Stimulated activated CD4-positive, alpha-beta T cell treated with anti-CD3 and anti-CD28 coated beads, Interleukin-1b, Interleukin-23, amount 100 ng/mL, for 24 hours (primary cell): Measurements from ENCODE around the gene SKAP2.

Experiments used
- DNase-seq, 4 experiments: peaks; one replicate each; pipeline ENCODE4 v3.0.0-alpha.2; 2020; ENCODE audit warnings: low read depth in 4 of 4, low spot score in 1 of 4

SKAP2 gene

DNA sequence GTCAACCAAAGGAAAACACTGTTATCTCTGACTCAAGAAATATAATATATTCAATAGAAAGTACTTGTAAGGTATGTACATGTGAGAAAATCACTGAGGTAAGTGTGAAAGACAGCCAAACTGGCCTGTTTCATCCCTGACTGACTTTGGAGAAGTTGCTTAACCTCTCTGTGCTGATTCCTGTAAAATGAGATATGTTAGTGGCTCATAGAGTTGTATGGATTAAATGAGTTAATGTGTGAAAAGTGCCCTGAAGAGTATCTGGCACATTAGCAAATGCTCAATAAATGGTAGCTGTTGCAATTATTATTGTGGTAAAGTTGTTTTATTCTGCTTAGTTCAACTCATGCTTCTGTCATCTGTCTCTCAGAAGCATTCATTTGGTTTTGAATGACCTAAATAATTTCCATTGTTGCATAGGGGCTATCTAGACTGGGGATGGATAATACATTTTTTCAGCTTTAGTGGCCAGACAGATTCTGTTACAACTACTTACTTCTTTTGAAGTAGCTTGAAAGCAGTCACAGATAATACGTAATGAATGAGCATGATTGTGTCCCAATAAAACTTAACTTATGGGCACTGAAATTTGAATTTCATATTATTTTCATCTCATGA is 84.3 kb downstream of the SKAP2 start:
- DNase-seq = no peak

DNA sequence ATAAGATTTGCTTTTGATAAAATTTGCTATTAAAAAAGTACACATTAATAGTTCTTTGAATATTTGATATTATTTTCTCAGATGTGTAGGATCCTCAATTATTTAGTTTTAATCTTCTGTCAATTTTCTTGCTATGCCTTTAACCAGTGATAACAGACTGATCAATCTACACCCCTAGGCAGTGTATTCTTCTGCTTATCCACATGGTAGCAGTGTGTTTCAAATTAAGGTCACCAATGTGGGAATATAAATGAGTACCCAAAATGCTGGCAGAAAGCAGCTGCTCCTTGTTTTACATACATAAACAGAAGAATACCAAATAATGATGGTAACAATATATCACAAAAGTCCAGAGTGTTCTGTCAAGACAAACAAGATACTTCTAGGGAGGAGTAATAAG is 87.0 kb downstream of the SKAP2 start:
- no peak for DNase-seq

DNA sequence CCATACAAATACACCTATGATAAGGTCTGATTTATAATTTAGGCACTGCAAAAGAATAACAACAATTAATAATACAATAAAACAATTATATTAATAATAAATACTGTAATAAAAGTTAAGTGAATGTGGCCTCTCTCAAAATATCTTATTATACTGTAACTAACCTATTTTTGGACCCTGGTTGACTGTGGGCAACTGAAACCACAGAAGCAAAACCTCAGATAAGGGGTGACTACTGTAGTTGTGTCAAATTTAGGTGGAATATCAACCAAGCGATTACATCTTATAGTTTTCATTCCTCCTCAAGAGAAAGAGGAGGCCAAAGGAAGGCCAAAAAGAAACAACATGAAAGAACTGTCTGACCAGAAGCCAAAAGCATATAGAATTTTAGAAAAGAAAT is 103.9 kb downstream of the SKAP2 start:
- no peak for DNase-seq

DNA sequence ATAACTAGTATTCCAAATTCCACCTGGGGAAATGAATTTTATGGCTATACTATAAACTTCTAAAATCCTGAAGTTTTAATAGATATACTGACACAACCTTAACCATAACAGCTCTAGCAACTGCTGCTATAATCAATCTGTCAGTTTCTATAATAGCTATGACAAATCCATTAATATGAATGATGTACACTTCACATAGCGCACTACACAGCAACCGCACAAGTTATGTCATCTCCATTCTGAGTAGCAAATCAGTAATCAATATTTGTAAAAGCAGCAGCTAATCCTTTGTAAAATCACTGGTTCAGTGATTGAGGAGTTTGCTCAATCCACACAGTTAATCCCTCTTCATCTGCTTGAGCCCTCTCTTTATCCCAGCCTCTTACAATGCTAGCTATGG is 105.3 kb downstream of the SKAP2 start:
- DNase-seq = no peak

DNA sequence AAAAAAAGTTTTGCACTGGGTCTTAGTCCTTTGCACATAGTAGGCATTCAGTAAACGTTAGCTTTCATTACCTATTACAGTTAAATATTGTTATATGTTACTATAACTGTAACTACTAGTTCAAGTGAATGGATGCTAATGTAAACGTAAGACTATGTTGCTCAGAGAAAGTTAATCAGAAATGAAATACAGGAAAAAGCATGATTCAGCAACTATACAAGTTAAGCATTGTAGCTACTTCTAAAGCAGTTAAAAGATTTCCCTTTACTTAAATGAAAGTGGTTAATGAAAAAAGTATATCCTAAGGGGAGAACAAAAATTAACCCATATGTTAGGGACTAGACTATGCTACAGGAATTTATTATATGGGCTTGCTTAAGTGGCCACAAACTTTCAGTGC is 121.2 kb downstream of the SKAP2 start:
- no peak for DNase-seq

DNA sequence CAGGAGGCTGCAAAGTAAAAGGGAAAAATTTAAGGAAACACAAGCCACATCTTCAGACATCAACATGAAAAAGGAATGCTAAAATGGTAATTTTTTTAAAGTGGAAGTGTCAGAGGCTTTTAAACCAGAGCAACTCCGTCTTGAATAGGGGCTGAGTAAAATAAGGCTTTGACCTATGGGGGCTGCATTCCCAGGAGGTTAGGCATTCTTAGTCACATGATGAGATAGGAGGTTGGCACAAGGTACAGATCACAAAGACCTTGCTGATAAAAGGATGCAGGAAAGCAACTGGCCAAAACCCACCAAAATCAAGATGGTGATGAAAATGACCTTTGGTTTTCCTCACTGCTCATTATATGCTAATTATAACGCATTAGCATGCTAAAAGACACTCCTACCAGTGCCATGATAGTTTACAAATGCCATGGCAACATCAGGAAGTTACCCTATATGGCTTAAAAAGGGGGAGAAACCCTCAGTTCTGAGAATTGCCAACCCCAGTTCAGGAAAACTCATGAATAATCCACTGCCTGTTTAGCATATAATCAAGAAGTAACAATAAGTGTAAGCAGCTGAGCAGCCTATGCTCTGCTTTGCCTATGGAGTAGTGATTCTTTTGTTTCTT is 128.3 kb downstream of the SKAP2 start:
- no peak for DNase-seq

DNA sequence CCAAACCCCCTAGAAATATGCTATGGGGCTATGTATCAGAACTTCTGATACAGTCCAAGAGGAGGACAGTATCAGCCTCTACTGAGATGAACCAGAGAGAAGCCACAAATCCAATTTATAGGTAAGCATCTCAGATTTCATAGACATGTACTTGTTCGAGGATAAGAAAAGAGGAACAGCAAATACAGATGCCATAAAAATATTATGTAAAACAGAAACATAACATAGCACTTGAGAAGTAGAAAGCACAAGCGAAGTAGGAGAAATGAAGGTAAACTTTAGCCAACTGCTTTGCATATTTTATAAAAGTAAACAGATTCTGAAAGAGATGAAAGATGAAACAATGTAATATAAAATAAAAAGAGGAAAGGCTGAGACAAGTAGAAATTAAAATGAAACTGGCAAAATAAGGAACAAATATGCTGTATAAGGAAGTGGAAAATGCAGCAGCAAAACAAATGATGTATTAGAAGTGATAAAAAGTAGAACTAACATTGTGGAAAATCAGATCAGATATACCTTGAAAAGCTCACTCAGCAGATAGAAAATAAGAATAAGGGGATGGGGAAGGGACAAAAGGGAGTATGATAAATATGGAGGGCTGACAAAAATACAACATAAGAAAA is 135.1 kb downstream of the SKAP2 start:
- DNase-seq = no peak

DNA sequence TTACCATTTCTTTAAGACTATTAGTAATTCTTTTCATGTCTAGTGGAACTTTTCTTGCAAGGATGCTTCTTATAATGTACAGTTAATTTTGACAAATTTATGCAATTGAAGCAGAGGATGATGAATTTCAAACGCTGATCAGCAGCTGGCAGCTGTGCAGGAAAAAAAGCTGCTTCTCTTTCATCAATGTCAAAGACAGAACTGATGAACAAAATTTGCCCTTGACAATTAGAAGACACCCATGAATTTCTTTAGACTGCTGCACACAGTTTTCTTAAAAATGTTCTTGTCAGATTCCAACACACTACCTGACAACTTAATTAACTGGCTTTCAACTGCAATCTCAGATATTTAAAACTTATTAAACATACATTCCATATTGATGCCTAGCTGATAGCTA is 138.3 kb downstream of the SKAP2 start:
- no peak for DNase-seq

DNA sequence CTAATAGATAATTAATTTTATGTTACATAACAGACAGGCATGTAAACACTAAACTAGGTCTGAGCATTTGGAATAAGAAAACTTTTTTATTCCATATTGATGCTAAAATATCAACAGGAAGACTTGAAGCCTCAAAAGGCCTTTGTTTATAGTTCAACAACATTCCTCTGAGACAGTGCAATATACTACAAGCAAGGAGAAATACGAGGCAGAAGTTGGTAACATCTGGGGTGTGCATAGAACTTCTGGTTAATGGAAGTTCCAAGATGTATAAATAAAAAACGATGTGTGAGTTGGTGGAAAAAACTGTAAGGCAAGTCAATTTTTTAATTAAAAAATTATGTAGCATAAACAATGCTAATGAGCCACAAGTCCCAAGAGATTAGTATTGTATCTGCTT is 139.6 kb downstream of the SKAP2 start:
- DNase-seq = no peak

DNA sequence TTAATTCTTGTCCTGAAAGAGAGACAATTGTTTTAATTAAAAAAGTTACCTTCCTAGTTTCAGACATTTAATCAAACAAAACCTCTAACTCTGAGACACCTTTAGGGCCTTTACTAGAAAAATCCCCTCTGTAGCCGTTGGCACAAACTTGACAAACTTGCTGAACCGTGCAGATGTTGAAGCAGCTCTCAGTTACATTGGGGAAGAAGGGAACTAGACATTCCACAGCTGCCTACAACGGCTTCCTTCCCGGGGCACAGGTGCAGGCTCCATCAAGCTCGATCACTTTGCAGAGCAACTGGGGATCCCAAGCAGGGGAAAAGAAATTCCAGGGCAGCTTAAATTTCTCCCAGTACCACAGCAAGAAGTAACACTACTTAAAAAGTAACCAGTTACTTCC is 141.3 kb downstream of the SKAP2 start:
- no peak for DNase-seq

DNA sequence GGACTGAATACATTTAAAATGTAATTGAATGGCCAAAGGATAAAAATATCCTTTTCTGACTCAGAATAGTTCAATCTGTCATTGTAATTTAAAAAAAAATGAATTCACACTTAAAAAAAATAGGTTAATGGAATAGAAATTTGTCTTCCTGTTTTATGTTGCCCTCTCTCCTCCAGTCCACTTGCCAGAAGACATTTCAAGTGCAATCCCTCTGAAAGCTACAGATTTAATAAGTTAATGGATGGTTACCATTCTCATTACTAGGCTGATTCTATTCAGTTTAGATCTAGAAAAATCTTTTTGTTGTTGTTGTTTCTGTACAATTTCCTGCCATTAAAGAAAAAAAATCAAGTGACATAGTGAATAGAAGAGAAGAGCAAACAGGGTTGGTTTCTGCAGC is 142.9 kb downstream of the SKAP2 start:
- DNase-seq = no peak

DNA sequence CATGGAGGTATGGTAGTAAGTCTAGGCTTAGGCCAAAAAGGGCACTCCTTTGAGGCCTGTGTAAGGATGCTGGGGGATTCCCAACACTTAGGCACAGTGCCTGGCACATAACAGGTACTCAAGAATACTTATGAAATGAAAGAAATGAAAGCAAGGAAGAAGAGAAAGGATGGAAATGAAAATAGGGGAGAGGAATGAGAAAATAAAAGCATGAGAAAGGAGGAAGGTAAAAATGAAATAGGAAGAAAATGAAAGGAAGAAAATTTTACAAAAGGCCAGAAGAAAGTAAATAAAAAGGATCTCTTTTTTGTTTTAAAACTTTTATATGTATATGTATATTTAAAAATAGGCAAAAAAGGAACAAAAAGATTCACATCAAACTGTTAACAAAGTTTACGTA is 146.3 kb downstream of the SKAP2 start:
- DNase-seq = no peak

DNA sequence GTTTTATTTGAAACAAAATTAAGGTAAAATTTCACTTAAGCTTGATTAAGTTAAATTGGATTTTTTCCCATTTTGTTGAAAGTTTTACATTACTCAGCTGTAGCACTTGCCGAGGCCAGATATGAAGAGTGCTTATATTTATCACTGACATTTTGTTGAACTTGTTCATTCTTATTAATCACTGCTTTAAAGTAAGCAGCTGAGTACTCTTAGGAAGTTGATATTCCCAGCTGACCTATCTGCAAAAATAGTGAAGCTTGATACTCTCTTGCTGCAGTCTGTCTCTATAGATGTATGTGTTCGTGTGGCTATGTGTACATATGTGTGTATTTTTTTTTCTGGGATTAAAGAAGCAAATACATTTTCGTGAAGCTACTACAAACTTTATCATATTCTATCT is 150.0 kb downstream of the SKAP2 start:
- DNase-seq = no peak

DNA sequence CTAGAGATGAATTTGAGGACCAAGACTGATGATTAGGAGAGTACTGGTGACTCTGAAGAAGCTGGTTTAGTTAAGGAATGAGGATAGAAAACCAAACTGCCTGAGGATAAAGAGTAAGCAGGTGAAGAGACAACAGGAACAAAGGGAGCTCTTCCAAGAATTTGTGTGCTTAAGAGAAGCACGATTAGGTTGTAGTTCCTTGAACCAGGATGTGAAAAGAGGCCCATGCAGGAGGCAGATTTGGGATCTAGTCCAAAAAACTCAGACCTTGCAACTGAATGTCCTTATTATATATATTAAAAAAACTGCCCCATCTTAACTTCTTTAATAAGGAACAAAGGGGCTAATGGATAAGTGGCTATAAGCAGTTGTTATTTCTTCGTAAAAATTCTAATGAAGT is 150.4 kb downstream of the SKAP2 start:
- DNase-seq = no peak

DNA sequence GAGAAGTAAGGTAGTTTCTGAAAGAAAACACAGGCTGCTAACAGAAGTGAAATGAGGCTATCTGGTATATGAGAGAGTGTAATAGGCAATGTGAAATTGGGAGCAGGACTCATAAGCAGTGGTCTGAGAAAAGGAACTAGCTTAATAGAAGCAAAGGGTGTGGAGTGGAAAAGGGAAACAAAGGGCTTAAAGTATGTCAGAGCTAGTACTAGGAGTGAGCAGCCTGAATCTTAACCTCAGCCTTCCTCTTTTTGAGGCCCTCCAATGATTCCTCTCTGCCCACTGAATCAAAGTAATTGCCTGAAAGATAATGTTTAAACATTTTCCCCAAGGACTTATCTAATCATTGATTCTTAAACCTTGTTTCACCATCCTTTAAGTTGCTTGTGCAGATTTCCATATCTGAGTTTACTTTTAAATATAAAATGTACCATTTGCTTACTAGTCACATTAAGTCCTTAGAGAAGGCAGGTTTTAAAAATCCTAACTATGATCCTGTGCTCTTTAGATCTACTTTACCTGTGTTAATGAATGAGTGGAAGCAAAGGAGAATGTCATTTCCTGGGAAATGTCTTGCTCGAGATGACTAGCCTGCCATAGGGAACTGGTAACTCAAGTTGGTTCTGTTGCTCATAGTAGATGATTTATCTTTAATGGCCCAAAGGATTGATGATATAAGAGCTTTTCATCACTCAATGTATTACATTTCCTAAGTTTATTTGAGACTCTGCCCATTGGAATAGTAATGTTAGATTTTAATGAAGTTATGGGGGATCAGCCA is 155.0 kb downstream of the SKAP2 start:
- DNase-seq = no peak

DNA sequence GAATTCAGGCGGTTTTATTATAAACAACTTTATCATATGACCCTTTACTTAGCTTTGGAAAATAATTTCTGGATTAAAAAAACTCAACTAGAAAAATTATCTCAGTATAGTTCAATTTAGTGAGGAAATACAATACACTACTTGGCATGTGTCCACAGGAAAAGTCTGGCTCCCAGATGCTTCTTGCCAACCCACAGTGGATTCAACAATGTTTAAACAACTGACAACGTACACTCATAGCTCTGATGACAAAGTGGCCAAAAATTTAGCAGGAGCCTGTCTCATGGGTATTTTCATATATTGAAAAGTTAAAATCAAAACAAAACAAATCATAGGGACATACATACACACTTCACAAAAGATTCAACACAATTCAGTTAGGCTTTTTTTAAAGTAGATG is 158.8 kb downstream of the SKAP2 start:
- DNase-seq = no peak

DNA sequence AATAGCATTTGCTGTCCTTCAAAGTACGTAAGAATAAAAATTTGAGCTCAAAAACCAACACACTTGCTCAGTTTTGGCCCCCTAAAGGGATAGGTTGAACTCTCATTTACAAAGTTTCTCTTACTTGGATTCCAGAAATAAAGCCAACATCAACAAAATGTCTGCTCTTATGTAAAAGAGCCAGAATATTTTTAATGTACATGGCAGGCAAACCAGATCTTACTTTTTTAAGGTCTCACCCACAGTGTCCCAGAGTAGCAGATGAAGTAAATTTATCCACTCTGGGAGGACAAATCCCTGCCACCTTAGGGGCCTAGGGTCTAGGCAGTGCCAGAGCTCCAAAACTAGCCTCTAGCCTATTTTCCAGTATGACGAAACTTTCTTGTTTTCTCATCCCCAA is 159.6 kb downstream of the SKAP2 start:
- no peak for DNase-seq

DNA sequence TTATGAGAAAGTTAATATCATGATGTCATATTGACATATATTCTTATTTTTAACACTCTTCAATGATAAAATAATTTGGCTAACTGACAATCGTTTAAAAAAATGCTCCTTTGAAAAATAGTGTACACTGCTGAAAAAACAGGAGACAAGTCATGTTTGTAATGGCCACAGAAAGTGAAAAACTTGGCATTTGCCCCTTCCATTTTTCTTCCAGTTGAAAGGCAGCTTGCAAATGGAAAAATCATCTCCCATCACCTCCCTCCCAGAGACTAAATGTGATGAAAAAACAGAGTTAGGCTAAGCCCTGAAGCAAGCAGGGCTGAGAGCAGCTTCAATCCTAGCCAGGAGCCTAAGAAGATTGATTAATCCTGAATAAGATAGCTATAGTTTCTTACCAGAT is 160.4 kb downstream of the SKAP2 start:
- DNase-seq = no peak

DNA sequence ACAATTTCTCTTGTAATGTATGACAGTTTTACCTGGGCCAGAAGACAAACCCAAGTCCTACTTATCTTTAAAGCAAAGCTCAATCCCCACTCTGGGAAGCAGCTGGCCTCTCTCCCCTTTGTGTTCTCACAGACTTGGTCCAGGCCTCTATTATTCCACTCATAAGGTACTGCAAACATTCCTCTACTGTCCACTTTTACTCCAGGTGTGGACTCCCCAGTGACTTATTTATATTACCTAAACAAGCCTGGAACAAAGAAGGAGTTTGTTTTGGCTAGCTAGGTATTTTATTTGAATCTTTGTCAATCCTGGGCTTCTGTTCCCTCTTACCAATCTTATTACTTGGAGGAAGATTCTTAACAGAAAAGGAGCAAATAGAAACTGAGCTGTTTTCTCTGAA is 163.5 kb downstream of the SKAP2 start:
- no peak for DNase-seq

DNA sequence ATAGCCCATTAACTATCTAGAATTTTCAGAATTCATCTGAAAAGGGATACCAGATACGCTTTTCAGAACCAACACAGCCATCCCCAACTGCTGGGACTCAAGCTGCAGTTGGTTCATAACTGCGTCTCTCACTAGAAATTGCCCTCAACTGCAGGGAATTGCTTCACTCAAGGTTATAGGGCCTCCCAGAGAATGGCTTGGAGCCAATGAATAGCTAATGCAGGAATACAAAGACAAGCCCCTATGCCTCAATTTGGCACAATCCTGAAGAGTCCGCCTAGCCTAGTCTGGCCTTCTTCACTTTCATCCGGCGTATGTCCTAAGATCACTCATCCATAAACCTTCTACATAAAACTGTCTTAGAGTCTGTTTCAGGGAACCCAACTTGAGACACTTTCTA is 164.0 kb downstream of the SKAP2 start:
- DNase-seq = no peak

DNA sequence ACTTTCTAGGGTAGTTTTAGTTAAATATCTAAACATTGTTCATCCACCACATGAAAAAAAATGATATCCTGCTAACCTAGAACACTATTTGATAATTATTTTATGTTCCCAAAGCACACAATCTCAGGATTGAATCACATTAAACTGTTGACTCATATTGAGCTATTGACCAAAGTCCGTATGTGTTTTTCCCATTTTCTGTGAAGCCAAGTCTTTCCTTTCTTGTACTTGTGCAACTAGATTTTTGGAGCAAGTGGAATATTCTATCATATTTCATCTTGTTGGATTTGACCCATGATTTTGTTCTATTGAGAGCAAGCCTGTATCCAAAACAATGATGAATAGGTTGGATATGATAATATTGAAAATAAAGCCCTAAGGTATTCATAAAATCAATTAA is 164.6 kb downstream of the SKAP2 start:
- no peak for DNase-seq

DNA sequence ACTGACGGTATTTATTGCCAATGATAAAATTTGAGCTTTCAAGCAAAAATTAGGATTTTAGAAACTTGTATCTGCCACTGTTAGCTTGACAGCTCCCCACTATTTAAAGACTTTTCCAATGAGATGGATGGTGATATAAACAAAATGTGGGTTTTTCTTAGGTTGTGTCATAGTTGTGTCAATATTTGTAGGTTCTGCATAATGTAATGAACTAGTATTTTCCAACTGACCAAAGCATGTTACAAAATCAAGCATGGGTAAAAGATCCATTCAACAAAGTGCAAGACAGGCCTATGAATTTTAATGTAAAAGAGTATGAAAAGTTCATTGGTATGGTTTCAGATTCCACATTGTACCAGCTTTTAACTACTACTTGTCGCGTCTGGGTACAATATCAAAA is 165.6 kb downstream of the SKAP2 start:
- no peak for DNase-seq
